A204.1 (cell line): ENCODE data around the gene MEI4.
"Not testable (repeated sequence)": the region's sequence is repeated elsewhere in the genome, so short reads cannot be mapped to it uniquely, and the experiment has no call there.

Experiments used
- FAIRE-seq: peaks from 2 replicates; lab custom pipeline; 2012; peaks lifted over from hg19 to GRCh38; lab: Jason Lieb, UNC

Gene MEI4

GRCh38 chr6:77678048-77678447 lies 25.2 kb downstream of the MEI4 start:
- FAIRE-seq, result no peak

GRCh38 chr6:77683515-77683914 lies 30.7 kb downstream of the MEI4 start:
- FAIRE-seq, result no peak

- FAIRE-seq, result no peak
Observed at GRCh38 chr6:77686931-77687330, 34.1 kb downstream of the MEI4 start.

- FAIRE-seq, result no peak
Observed at GRCh38 chr6:77688649-77689048, 35.8 kb downstream of the MEI4 start.

- FAIRE-seq, result not testable (repeated sequence)
Observed at GRCh38 chr6:77700095-77700494, 47.3 kb downstream of the MEI4 start.

GRCh38 chr6:77707603-77708002 lies 54.8 kb downstream of the MEI4 start:
- no peak for FAIRE-seq

GRCh38 chr6:77715588-77715987 lies 62.7 kb downstream of the MEI4 start:
- no peak for FAIRE-seq

GRCh38 chr6:77716311-77716710 lies 63.5 kb downstream of the MEI4 start:
- FAIRE-seq, result no peak

- FAIRE-seq, result not testable (repeated sequence)
Observed at GRCh38 chr6:77736010-77736409, 83.2 kb downstream of the MEI4 start.

GRCh38 chr6:77740380-77740779 lies 87.5 kb downstream of the MEI4 start:
- peak; percentile 90 for FAIRE-seq

GRCh38 chr6:77752156-77752555 lies 99.3 kb downstream of the MEI4 start:
- FAIRE-seq, result not testable (repeated sequence)

- FAIRE-seq, result no peak
Observed at GRCh38 chr6:77762386-77762785, 109.5 kb downstream of the MEI4 start.

- no peak for FAIRE-seq
Observed at GRCh38 chr6:77763124-77763523, 110.3 kb downstream of the MEI4 start.

GRCh38 chr6:77764364-77764763 lies 111.5 kb downstream of the MEI4 start:
- FAIRE-seq, result no peak

- no peak for FAIRE-seq
Observed at GRCh38 chr6:77773157-77773822, 120.5 kb downstream of the MEI4 start.

GRCh38 chr6:77774457-77774856 lies 121.6 kb downstream of the MEI4 start:
- no peak for FAIRE-seq

- FAIRE-seq, result no peak
Observed at GRCh38 chr6:77776441-77776840, 123.6 kb downstream of the MEI4 start.

- FAIRE-seq, result no peak
Observed at GRCh38 chr6:77778527-77778926, 125.7 kb downstream of the MEI4 start.

- no peak for FAIRE-seq
Observed at GRCh38 chr6:77786935-77787629, 134.2 kb downstream of the MEI4 start.

GRCh38 chr6:77796824-77797809 lies 144.3 kb downstream of the MEI4 start:
- FAIRE-seq, result no peak

GRCh38 chr6:77812304-77812703 lies 159.5 kb downstream of the MEI4 start:
- FAIRE-seq, result no peak

- FAIRE-seq, result no peak
Observed at GRCh38 chr6:77813090-77813489, 160.3 kb downstream of the MEI4 start.

- no peak for FAIRE-seq
Observed at GRCh38 chr6:77814119-77814518, 161.3 kb downstream of the MEI4 start.
